Spleen (tissue), 11 donors: Measurements from ENCODE around the gene CTDSP2. TPM values are rescaled to one million over a fixed set of nuclear protein-coding genes. Genes with fewer than 3 reads are reported as not detected.

Experiments used
- DNase-seq: peaks from one replicate; pipeline ENCODE4 v3.0.0-alpha.2; 2020
- H3K27ac ChIP-seq, 8 donors: fragments of 200-600 bp; sonication (generic) in 7 of 8; 1 replicate in 4 of 8; 2 replicates in 4 of 8; pipeline versions ENCODE4 v1.5.0 to v1.8.0; 2016 to 2021; ENCODE audit warnings: inconsistent platforms in 4 of 8, mild to moderate bottlenecking in 4 of 8, moderate library complexity in 1 of 8
- H3K27me3 ChIP-seq, 7 donors: fragments of 200-600 bp; sonication (generic) in 6 of 7; replicated peaks in 1 of 7; 1 replicate in 4 of 7; 2 replicates in 3 of 7; pipeline versions ENCODE4 v1.5.0 to v1.8.0; 2016 to 2021; ENCODE audit warnings: inconsistent platforms in 3 of 7, mild to moderate bottlenecking in 1 of 7
- H3K36me3 ChIP-seq, 6 donors: fragments of 200-600 bp; sonication (generic) in 5 of 6; 1 replicate in 4 of 6; 2 replicates in 2 of 6; pipeline versions ENCODE4 v1.5.0 to v1.8.0; 2016 to 2021; ENCODE audit warnings: inconsistent platforms in 2 of 6
- H3K4me1 ChIP-seq, 6 donors: fragments of 200-600 bp; sonication (generic) in 5 of 6; 1 replicate in 3 of 6; 2 replicates in 3 of 6; pipeline versions ENCODE4 v1.5.0 to v1.8.0; 2016 to 2021; ENCODE audit warnings: inconsistent platforms in 3 of 6
- H3K4me3 ChIP-seq, 8 donors: fragments of 200-600 bp; sonication (generic) in 7 of 8; 1 replicate in 4 of 8; 2 replicates in 4 of 8; pipeline versions ENCODE4 v1.5.0 to v1.8.0; 2016 to 2021; ENCODE audit warnings: inconsistent platforms in 4 of 8, mild to moderate bottlenecking in 4 of 8, moderate library complexity in 2 of 8
- H3K9me3 ChIP-seq, 8 donors: fragments of 200-600 bp; sonication (generic) in 7 of 8; 1 replicate in 4 of 8; 2 replicates in 4 of 8; pipeline versions ENCODE4 v1.5.0 to v1.8.0; 2016 to 2021; ENCODE audit warnings: inconsistent platforms in 4 of 8
- POLR2A ChIP-seq, 3 donors: fragments of 450-650 bp; IDR thresholded peaks; one replicate each; pipeline ENCODE4 v1.5.1; 2017; ENCODE audit warnings: antibody characterized with exemption in 3 of 3, mild to moderate bottlenecking in 1 of 3
- POLR2AphosphoS5 ChIP-seq, 3 donors: sonication (generic); formaldehyde crosslinking; IDR thresholded peaks; one replicate each; pipeline ENCODE4 v1.5.1; 2017; ENCODE audit warnings: antibody characterized with exemption in 3 of 3
- WGBS, 5 donors: extraction: QIAGEN DNeasy Blood & Tissue Kit in 3 of 5; methylation state at CpG; one replicate each; pipeline versions ENCODE4 v1.1.5 to v1.1.7; 2013 to 2018; 5-methylcytosine and 5-hydroxymethylcytosine counted together
- intact Hi-C: fragments of 100-400 bp; cut with DNase I; formaldehyde crosslinking; loops from one replicate; pipeline ENCODE4 v1.15.0; 2023; ENCODE audit warnings: low total_unique reads
- polyA plus RNA-seq, 3 donors: library from polyadenylated mRNA; stranded (reverse); fragments of 200-250 nt; gene quantifications; one replicate each; pipeline ENCODE4 v1.2.1, GENCODE V29; 2013
- total RNA-seq, 7 donors: library from RNA; depleted of rRNA in 3 of 7; stranded (reverse); fragments of >200 nt in 3 of 7; fragmentation: NEBNext Ultra II Directional in 4 of 7; extraction: Animal tissue kit (Norgen Biotek cat#: 25700) in 4 of 7; gene quantifications; one replicate each; pipeline versions ENCODE4 v1.1.0 to v1.2.1, GENCODE V29; 2016 to 2021
- TF ChIP-seq, protein P1 (sequence below), 11 experiments: fragments of 200-600 bp in 7 of 11; fragments of 450-650 bp in 4 of 11; sonication (generic) in 4 of 11; IDR thresholded peaks in 8 of 11; conservative IDR thresholded peaks in 3 of 11; 1 replicate in 7 of 11; 2 replicates in 4 of 11; pipeline versions ENCODE4 v1.4.0 to v1.8.0; 2016 to 2021; ENCODE audit warnings: antibody characterized with exemption in 11 of 11, inconsistent platforms in 4 of 11, mild to moderate bottlenecking in 1 of 11
- donor health status: healthy with polysubstance abuse.
- donor health status: DM: no; HTN: no; CAD: no; lungs with moderate emphysema.
- donor health status: DM: no; HTN: no; CAD: no.
- donor health status: Bipolar disorder and iron deficiency.
- donor health status: healthy.
- donor health status: DM: no; HTN: no; CAD: no.
- donor health status: DM: yes; HTN: yes; CAD: no.

The CTDSP2 gene
- total and polyA plus RNA-seq, 10 donors = 22.2 to 203 (median 144) TPM

DNA sequence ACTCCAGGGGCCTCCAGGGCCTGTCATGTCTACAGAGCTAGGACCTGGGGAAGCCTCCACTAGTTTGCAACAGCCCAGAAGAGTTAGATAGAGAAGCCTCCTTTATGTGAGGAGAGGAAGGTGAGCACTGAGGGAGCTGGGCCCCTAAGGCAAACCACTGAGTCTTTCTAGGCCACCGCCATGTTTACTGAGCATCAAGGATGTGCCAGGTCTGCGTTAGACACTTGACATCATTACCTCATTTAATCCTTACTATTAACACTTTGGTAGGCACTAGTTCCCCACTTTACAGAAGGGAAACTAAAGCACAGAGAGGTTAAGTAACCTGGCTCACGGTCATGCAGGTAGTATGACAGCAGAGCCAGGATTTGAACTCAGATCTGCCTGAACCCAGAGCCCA lies 12.9 kb downstream of the CTDSP2 start:
- peak overlapping the region in 6 of 8 donors; percentile 42 to 74 (median 72) for H3K27ac ChIP-seq
- peaks cover 88 to 100% (median 99%) of the 10 kb centered on the region in 6 donors for H3K4me1 ChIP-seq
- no peaks in the 10 kb centered on the region for H3K9me3 ChIP-seq
- H3K27me3 ChIP-seq = no peaks in the 10 kb centered on the region
- intact Hi-C loops = loop anchor here (5.0 kb wide), 1 partner anchor 74 kb away; no protein-coding TSS in a partner anchor
- no peak for DNase-seq
- peaks cover 0 to 24% (median 7%) of the 10 kb centered on the region in 6 donors for H3K36me3 ChIP-seq
- TF ChIP-seq, protein P1, sequence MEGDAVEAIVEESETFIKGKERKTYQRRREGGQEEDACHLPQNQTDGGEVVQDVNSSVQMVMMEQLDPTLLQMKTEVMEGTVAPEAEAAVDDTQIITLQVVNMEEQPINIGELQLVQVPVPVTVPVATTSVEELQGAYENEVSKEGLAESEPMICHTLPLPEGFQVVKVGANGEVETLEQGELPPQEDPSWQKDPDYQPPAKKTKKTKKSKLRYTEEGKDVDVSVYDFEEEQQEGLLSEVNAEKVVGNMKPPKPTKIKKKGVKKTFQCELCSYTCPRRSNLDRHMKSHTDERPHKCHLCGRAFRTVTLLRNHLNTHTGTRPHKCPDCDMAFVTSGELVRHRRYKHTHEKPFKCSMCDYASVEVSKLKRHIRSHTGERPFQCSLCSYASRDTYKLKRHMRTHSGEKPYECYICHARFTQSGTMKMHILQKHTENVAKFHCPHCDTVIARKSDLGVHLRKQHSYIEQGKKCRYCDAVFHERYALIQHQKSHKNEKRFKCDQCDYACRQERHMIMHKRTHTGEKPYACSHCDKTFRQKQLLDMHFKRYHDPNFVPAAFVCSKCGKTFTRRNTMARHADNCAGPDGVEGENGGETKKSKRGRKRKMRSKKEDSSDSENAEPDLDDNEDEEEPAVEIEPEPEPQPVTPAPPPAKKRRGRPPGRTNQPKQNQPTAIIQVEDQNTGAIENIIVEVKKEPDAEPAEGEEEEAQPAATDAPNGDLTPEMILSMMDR (IDR thresholded peaks at IDR 0.05 in 8 of 11, conservative IDR thresholded peaks at IDR 0.05 in 3 of 11) = no peak
- TF ChIP-seq POLR2AphosphoS5 (IDR thresholded peaks at IDR 0.05) = no peak
- TF ChIP-seq POLR2A (IDR thresholded peaks at IDR 0.05) = no peak
- peak overlapping the region in 1 of 8 donors; percentile 2 for H3K4me3 ChIP-seq
- WGBS, 5 donors = 66 to 81% (median 77%) methylated on average over 3 of the region's 3 CpGs

DNA sequence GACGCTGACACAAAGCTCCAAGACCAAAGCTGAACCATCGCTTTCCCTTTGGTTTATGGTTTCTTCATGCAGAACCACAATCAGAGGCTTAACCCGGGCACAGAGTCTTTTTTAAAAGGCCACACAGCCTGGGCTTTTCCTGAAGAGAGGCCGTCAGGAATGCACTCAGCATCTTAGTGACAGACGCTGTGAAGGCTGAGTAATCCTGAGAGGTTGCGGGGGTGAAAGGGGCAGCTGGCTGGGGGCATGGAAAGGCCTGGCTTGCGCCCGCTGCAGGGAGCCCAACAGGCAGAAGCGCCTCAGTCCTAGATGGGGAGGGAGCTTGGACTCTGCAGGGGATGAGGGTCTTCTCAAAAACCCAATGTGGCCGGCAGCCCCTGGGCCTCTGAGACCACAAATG lies 13.6 kb downstream of the CTDSP2 start:
- peak overlapping the region in 1 of 8 donors; percentile 2 for H3K4me3 ChIP-seq
- intact Hi-C loops = loop anchor here (5.0 kb wide), 1 partner anchor 74 kb away; no protein-coding TSS in a partner anchor
- no peak for DNase-seq

DNA sequence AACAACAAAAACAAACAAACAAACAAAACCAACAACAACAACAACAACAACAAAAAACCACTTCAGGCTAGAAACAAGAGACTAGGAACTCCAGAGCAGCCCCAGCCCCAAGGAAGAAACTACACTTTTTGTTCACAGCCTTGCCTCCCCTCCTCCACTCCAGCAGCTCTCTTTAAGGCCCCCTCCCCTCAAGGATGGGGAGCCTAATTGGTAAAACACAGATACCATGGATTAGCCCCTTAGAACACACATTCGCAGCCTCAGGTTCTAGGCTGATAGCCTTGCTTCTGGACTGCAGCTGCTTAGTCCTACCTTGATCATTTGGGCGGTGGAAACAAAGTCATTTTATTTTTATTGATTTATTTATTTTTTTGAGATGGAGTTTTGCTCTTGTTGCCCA lies 16.1 kb downstream of the CTDSP2 start:
- Histone ChIP-seq H3K4me1 (peaks cover 55 to 92% (median 70%) of the 10 kb centered on the region in 6 donors), H3K36me3 (peaks cover 4 to 56% (median 40%) of the 10 kb centered on the region in 6 donors), H3K9me3 (no peaks in the 10 kb centered on the region), H3K27me3 (no peaks in the 10 kb centered on the region), H3K27ac (peak overlapping the region in 4 of 8 donors; percentile 68 to 81 (median 74)), H3K4me3 (no peak overlapping the region)
- TF ChIP-seq, protein P1 (IDR thresholded peaks at IDR 0.05 in 8 of 11, conservative IDR thresholded peaks at IDR 0.05 in 3 of 11) = no peak
- no peak for TF ChIP-seq POLR2AphosphoS5 (IDR thresholded peaks at IDR 0.05)
- TF ChIP-seq POLR2A (IDR thresholded peaks at IDR 0.05) = no peak
- DNase-seq = no peak
- 91 to 97% (median 95%) methylated on average over 2 of the region's 2 CpGs for WGBS, 5 donors
- intact Hi-C loops = loop anchor here (5.0 kb wide), 1 partner anchor 77 kb away; no protein-coding TSS in a partner anchor

More for the DNA sequence above, 13.6 kb downstream of the CTDSP2 start:
- no peaks in the 10 kb centered on the region for H3K27me3 ChIP-seq
- peaks cover 81 to 100% (median 96%) of the 10 kb centered on the region in 6 donors for H3K4me1 ChIP-seq
- H3K9me3 ChIP-seq = no peaks in the 10 kb centered on the region
- peak overlapping the region in 6 of 8 donors; percentile 23 to 74 (median 66) for H3K27ac ChIP-seq
- TF ChIP-seq POLR2AphosphoS5 (IDR thresholded peaks at IDR 0.05) (peak in 2 of 3 donors; percentile 25 to 60), POLR2A (IDR thresholded peaks at IDR 0.05) (no peak)
- TF ChIP-seq, protein P1 (IDR thresholded peaks at IDR 0.05 in 8 of 11, conservative IDR thresholded peaks at IDR 0.05 in 3 of 11) = no peak
- peaks cover 0 to 31% (median 14%) of the 10 kb centered on the region in 6 donors for H3K36me3 ChIP-seq
- 46 to 61% (median 55%) methylated on average over 9 to 10 of the region's 10 CpGs for WGBS, 5 donors

DNA sequence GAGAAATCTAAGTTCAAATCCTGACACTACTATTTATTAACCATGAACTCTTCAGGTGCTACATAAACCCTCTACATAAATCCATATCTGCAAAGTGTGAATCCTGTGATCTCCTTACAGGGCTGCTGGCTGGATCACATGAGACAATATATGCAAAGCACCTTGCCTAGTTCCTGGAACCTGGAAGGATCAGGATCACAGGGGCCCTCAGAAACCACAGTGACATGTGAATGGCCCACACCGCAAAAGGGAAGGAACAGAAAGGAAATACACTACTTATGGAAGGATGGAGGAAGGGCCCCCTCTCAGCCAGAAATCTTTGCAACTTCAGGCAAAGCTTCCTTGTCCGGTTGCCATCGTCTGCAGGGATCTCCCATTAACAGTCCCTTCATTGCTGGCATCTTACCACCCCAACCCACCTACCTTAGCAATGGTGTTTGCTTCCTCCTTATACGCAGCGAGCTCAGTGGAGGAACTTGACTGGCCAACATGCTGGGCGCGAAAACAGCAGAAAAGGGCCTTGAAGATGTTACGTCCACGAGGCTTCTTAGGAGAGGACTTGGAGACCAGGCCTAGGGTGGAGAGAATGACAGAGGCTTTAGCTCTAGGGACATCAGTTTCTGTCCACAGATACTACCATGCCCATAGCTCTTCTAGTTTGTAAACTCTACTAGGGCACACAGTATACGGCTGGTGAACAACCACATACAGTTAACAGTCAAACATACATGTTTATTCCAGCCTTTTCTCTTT lies 17.3 kb downstream of the CTDSP2 start:
- no peak for DNase-seq
- peaks cover 43 to 80% (median 58%) of the 10 kb centered on the region in 6 donors for H3K4me1 ChIP-seq
- 55 to 68% (median 57%) methylated on average over 10 of the region's 10 CpGs for WGBS, 5 donors
- H3K36me3 ChIP-seq = peaks cover 6 to 68% (median 52%) of the 10 kb centered on the region in 6 donors
- H3K4me3 ChIP-seq = no peak overlapping the region
- H3K27ac ChIP-seq = peak overlapping the region in 1 of 8 donors; percentile 24
- H3K9me3 ChIP-seq = no peaks in the 10 kb centered on the region
- H3K27me3 ChIP-seq = no peaks in the 10 kb centered on the region
- intact Hi-C loops = no loop called here
- peak in 1 of 3 donors; percentile 13 for TF ChIP-seq POLR2AphosphoS5 (IDR thresholded peaks at IDR 0.05)
- TF ChIP-seq, protein P1 (IDR thresholded peaks at IDR 0.05 in 8 of 11, conservative IDR thresholded peaks at IDR 0.05 in 3 of 11) = no peak
